ENCODE results near the gene PPM1J. TPM values are rescaled to one million over a fixed set of nuclear protein-coding genes. Genes with fewer than 3 reads are reported as not detected.
"Not testable (repeated sequence)": the region's sequence is repeated elsewhere in the genome, so short reads cannot be mapped to it uniquely, and the experiment has no call there.

PPM1J gene
- total and polyA plus RNA-seq, 2 donors from 2014 or later: 2.0 to 3.4 TPM

- intact Hi-C loops (cut with DNase I): loop anchor here (10.0 kb wide), 1 partner anchor 316 kb away; no protein-coding TSS in a partner anchor
- FAIRE-seq; H3K27ac ChIP-seq (ENCODE audit: low read depth in 2 of 2, low read length in 2 of 2); H3K9me3 ChIP-seq (ENCODE audit: control insufficient read depth in 2 of 3, insufficient read depth in 1 of 3, low read length in 3 of 3); H3K9ac ChIP-seq (ENCODE audit: low read length in 3 of 3); H3K27me3 ChIP-seq (ENCODE audit: control insufficient read depth, insufficient read depth, low read length); H3K4me3 ChIP-seq (ENCODE audit: low read length in 3 of 3); H3K36me3 ChIP-seq (ENCODE audit: control insufficient read depth in 2 of 3, insufficient read depth in 3 of 3, low read length in 3 of 3); H3K4me1 ChIP-seq (ENCODE audit: control insufficient read depth in 2 of 3, insufficient read depth in 2 of 3, low read depth in 1 of 3, low read length in 3 of 3): not testable (repeated sequence)
- peak in 1 of 5 donors; percentile 20 for DNase-seq
These were observed 13.3 kb upstream of the PPM1J start for GRCh38 chr1:112728306-112728971.

- Histone ChIP-seq H3K4me3 (ENCODE audit: low read length in 3 of 3) (no peak overlapping the region), H3K36me3 (ENCODE audit: control insufficient read depth in 2 of 3, insufficient read depth in 3 of 3, low read length in 3 of 3) (no peaks in the 10 kb centered on the region), H3K9me3 (ENCODE audit: control insufficient read depth in 2 of 3, insufficient read depth in 1 of 3, low read length in 3 of 3) (no peaks in the 10 kb centered on the region), H3K9ac (ENCODE audit: low read length in 3 of 3) (no peak overlapping the region), H3K27me3 (ENCODE audit: control insufficient read depth, insufficient read depth, low read length) (no peaks in the 10 kb centered on the region), H3K4me1 (ENCODE audit: control insufficient read depth in 2 of 3, insufficient read depth in 2 of 3, low read depth in 1 of 3, low read length in 3 of 3) (no peaks in the 10 kb centered on the region), H3K27ac (ENCODE audit: low read depth in 2 of 2, low read length in 2 of 2) (no peak overlapping the region)
- FAIRE-seq (no peak), DNase-seq (peak in 1 of 5 donors; percentile 13)
- intact Hi-C loops (cut with DNase I): loop anchor here (10.0 kb wide), 1 partner anchor 317 kb away; no protein-coding TSS in a partner anchor
- no peak for TF ChIP-seq CTCF (IDR thresholded peaks at IDR 0.05; ENCODE audit: borderline replicate concordance, extremely low read depth, insufficient read depth)
These were observed 12.6 kb upstream of the PPM1J start for GRCh38 chr1:112727716-112728115.

- not testable (repeated sequence) for H3K9me3 ChIP-seq (ENCODE audit: control insufficient read depth in 2 of 3, insufficient read depth in 1 of 3, low read length in 3 of 3); H3K27ac ChIP-seq (ENCODE audit: low read depth in 2 of 2, low read length in 2 of 2); FAIRE-seq; H3K9ac ChIP-seq (ENCODE audit: low read length in 3 of 3); H3K36me3 ChIP-seq (ENCODE audit: control insufficient read depth in 2 of 3, insufficient read depth in 3 of 3, low read length in 3 of 3); H3K27me3 ChIP-seq (ENCODE audit: control insufficient read depth, insufficient read depth, low read length); DNase-seq; H3K4me1 ChIP-seq (ENCODE audit: control insufficient read depth in 2 of 3, insufficient read depth in 2 of 3, low read depth in 1 of 3, low read length in 3 of 3); H3K4me3 ChIP-seq (ENCODE audit: low read length in 3 of 3)
- intact Hi-C loops (cut with DNase I): loop anchor here (10.0 kb wide), 1 partner anchor 321 kb away; no protein-coding TSS in a partner anchor
These were observed 9.1 kb upstream of the PPM1J start for GRCh38 chr1:112724240-112724639.

DNA sequence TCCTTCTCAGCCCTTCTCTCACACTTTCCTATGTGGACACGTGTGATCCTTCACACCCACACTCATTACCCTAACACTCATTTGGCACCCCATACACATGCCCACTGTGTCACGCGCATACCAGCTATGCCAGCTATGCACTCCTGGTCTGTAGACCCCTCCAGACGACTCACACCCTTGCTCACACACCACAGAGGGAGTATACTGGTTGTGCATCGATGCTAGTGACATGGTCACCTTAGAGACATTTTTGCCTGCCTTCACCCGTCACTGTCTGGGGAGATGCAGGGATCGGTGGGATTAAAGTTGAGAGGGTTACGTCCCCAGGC lies 8.3 kb upstream of the PPM1J start:
- FAIRE-seq (no peak), DNase-seq (no peak)
- Histone ChIP-seq H3K9ac (ENCODE audit: low read length in 3 of 3) (no peak overlapping the region), H3K27me3 (ENCODE audit: control insufficient read depth, insufficient read depth, low read length) (no peaks in the 10 kb centered on the region), H3K4me3 (ENCODE audit: low read length in 3 of 3) (no peak overlapping the region), H3K36me3 (ENCODE audit: control insufficient read depth in 2 of 3, insufficient read depth in 3 of 3, low read length in 3 of 3) (no peaks in the 10 kb centered on the region), H3K4me1 (ENCODE audit: control insufficient read depth in 2 of 3, insufficient read depth in 2 of 3, low read depth in 1 of 3, low read length in 3 of 3) (peaks cover 0 to 3% (median 0%) of the 10 kb centered on the region in 3 donors), H3K27ac (ENCODE audit: low read depth in 2 of 2, low read length in 2 of 2) (no peak overlapping the region), H3K9me3 (ENCODE audit: control insufficient read depth in 2 of 3, insufficient read depth in 1 of 3, low read length in 3 of 3) (no peaks in the 10 kb centered on the region)
- no peak for TF ChIP-seq CTCF (IDR thresholded peaks at IDR 0.05; ENCODE audit: borderline replicate concordance, extremely low read depth, insufficient read depth)
- intact Hi-C loops (cut with DNase I): loop anchor here (10.0 kb wide), 1 partner anchor 321 kb away; no protein-coding TSS in a partner anchor

Measured in kidney (tissue), 14 donors.